T-helper 22 cell (primary cell): Measurements from ENCODE around the gene DLG2.

Source experiments
- DNase-seq: peaks from one replicate; pipeline ENCODE4 v3.0.0-alpha.2; 2020; ENCODE audit warnings: low read depth

Gene DLG2

GRCh38 chr11:83715927-83716535 is 1911.1 kb downstream of the DLG2 start:
- DNase-seq = no peak

GRCh38 chr11:83713708-83714107 is 1913.4 kb downstream of the DLG2 start:
- DNase-seq = no peak

DNA sequence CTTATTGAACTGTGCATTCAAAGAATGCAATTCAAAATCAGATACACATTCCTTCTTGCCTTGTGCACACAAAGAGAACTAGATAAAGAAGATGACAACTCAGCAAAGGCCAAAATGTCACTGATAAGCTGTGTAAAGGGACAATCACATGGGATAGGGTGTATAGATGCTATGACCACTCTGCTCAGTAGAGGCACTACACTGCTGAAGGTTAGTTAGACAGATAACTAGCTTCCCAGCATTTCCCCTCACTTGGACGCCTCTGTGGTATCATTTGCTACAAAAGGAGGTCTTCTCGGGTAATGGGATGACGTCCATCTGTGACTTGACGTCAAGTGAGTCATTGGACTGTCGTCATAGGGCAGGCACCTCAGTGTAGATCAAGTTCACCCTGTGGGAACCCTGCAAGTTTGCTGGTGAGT is 1916.0 kb downstream of the DLG2 start:
- no peak for DNase-seq

- no peak for DNase-seq
Observed at GRCh38 chr11:83709434-83709833, 1917.7 kb downstream of the DLG2 start.

DNA sequence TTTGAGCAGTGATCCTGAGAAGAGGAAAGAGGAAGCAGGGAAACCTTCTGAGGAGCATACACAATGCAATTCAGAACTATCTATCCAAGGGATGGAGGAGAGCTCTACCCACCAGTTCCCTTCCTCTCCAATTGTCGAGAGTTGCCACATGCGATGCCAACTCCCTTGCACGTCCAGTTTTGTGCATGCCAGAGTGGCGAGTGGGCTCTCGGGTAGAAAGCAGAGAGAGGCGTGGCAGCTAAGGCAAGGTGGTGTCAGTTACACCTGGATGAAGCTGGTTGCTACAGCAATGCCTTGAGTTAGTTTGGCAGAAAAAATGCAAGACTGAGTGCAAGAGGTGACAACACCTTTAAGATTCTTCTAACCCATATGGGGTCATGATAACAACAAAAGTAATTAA is 1920.6 kb downstream of the DLG2 start:
- DNase-seq = no peak

DNA sequence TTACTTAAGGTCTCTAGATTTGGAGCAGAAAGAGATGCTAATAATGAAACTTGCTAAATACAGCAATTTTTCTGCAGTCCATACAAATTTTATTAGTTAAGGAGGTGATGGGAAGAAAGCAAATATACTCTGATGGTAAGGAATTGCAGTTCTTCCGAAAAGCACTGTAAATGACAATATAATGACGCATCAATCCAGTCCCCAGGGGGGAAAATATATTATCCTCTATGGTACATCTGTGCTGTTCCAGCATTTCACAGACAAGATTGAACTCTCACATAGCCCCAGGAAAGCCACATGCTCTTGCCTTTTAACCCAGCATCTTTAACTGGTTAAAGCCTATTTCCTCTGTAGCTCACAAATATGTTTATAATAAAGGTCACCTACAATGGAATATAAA is 1924.3 kb downstream of the DLG2 start:
- DNase-seq = no peak

DNA sequence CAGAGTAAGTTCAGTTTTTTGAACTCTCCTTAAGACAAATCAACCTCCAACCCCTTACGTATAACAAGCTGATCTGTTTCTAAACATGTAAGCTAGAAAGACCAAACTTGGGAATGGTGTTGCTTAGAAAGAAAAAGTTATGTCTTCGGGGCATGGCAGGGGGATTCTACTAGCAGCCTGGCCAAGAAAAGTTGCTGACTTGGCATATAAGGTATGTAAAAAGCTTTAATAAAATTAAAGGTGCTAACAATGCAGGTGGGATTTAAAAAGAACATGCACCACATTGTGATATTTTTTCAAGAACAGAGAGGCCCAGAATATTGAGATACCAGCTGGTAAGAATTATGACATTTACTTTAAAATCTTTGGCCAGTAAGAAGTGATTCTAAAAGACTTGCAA is 1929.6 kb downstream of the DLG2 start:
- DNase-seq = no peak

DNA sequence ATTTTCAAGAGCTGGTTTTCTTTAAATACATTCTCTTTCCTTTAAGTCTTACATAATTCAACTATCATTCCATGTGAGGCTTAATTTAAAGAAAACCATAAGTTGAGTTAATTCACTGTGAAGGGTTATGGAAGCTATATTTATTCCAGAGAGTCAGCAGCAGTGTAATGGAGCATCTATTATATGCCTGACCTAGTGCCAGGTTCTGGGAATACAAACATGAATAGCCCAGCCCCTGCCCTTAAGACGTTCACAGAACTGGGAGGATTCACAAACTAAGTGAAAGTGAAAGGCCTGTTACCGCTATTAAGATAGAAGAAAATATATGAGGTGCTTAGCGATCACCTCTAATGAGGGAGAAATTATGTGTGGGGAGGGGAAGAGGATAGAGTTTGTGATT is 1932.1 kb downstream of the DLG2 start:
- DNase-seq = no peak

GRCh38 chr11:83694191-83694910 is 1932.8 kb downstream of the DLG2 start:
- DNase-seq = no peak

DNA sequence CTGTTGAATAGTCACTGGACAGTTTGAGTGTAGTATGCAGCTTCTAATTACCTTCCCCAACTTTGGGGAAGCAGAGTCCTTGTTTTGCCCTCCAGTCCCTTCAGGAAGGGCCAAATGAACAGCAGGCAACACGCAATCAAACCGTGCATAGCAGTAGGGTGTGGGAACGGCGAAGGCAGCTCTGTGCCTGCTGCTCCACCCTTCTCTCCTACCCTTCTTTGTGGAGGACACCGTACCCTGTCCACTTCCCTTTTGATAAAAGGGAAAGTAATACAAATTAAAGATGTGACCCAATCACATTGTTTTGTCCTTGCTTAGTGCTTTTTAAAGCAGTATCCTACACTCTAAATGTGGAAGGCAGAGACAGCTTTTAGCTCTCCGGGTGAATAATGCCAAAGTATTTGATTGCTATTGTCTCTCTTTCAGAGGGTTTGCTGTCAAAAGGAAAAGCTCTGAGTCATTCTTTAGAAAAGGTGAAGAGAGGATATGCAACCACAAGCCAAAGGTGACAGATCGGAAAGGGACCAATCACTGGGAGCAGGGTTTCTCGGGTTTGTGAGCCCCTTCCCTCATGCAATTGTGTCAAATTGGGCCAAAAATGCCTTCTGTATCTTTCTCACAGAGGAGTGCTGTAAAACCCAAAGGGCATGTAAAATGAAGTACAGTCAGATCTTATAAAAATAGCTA is 1933.7 kb downstream of the DLG2 start:
- no peak for DNase-seq

- no peak for DNase-seq
Observed at GRCh38 chr11:83692675-83693074, 1934.5 kb downstream of the DLG2 start.

DNA sequence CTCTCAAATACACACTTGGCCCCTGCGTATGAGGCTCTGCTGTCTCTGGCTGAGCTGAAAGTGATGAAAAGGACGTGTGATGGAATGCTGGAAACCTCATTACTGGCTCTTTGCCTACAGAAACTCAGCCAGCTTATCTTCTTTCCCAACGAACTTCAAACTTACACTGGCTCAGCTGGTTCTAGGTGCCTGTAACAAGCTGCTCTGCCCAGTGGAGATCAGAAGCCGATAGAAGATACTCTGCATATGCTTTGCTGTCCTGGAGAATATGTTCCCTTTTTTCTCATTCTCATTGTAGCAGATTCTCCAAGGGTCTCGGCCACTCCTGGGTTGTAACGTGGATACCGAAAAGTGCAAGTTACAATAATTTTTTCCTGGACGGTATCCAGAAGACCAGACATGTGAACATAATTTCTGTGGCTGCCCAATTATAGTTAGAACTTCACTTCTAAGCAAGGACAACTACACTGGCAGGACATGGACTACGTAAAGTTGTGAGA is 1935.6 kb downstream of the DLG2 start:
- no peak for DNase-seq

DNA sequence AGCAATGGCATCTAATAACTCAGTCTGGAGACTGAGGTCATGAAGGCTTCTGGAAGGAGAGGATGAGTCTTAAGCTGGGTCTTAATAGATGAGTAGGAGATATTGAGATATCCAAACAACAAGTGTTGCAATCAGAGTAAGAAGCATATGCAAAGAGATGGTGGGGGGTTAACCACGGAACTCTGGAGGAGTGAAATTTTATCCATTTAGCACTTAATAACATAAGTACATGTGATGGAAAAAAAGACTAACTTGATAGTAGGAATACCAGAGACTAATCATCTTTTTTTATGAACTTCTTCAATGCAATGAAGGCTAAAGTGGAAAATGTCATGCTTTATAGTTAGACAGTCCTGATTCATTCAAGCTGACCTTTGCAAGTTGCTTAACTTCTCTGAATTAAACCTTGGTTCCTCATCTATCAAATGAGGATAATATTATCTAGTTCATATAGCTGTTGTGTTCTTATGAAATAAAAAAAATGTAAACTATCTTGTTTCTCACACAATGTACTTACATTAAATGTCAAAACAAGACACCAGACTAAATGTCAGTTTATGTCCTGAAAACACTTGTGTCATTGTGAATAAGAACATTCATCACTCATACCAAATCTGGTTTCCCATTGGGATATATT is 1937.9 kb downstream of the DLG2 start:
- DNase-seq = no peak

DNA sequence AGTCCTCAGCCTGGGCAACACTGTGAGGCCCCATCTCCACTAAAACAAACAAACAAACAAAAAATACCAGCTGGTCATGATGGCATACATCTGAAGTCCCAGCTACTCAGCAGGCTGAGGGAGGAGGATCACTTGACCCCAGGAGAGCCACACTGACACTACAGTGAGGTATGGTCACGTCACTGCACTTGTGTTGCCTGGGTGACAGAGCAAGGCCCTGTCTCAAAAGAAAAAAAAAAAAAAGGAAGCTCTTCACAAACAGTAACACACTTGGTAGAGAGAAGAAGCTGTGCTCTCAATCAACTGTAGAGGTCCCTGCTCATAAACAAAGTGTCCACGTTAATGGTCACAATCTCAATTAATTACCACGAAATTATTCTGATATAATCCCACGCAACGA is 1939.4 kb downstream of the DLG2 start:
- no peak for DNase-seq

DNA sequence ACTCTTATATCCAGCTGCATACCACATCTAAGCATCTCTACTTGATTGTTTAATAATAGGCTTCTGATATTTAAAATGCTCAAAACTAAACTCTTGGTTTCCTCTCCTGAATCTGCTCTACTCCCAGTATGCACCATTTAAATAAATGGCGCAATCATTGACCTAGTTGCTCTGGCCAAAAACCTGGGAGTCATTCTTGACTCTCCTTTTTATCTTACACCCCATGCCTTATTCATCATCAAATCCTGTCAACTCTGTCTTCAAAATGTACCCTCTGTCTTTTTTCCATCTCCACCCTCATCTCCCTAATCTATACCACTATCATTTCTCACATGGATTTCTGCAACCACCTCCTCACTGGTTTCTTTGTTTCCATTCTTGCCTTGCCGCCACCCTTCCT is 1941.4 kb downstream of the DLG2 start:
- DNase-seq = no peak

- DNase-seq = no peak
Observed at GRCh38 chr11:83684071-83684470, 1943.1 kb downstream of the DLG2 start.

DNA sequence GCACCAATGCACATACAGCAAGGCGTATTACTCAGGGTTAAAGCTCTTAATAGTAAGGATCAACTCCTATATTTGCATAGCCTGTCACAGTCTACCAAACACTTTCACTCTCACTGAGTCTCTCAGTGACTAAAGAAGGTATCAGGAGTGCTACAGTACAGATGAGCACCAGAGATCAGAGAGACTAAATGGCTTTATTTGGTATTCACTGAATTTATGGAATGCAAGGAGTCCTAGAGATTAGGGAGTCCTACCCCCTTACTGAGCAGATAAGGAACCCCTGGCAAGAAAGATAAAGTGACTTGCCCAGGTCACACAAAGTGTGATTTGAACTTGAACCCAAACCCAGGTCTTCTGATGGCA is 1944.6 kb downstream of the DLG2 start:
- no peak for DNase-seq

DNA sequence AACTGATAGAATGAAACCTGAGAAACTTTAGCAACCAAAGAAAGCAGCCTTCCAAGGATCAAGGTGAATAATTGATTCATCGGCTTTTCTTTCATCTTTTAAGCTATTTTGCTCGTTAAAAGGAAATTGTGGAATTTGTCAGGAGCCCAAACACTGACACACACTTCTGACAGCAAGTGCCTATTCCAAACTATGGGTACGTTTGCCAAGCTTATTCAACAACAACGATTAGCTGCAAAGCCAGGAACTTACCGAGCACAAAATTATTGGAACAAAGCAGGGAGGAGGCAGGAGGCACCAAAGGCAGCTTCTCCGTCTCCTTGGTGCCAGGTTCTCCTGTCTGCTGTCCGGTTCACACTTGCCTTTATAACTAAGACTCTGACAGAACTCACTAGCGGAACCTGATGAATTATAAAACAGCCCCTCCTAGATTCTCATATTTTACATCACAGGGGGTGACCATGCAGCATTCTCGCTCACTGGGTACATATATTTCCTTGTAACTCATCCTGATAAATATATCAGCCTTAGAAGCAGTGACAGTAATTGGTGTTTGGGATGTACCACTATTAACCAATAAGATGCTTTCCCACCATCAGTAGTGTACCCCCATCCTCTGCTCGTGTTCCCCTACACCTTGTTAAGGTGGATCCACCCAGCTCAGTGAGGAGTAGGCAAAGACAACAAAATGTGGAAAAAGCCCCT is 1945.1 kb downstream of the DLG2 start:
- DNase-seq = no peak

- DNase-seq = no peak
Observed at GRCh38 chr11:83681031-83681781, 1945.9 kb downstream of the DLG2 start.

- DNase-seq = no peak
Observed at GRCh38 chr11:83680321-83680720, 1946.8 kb downstream of the DLG2 start.

DNA sequence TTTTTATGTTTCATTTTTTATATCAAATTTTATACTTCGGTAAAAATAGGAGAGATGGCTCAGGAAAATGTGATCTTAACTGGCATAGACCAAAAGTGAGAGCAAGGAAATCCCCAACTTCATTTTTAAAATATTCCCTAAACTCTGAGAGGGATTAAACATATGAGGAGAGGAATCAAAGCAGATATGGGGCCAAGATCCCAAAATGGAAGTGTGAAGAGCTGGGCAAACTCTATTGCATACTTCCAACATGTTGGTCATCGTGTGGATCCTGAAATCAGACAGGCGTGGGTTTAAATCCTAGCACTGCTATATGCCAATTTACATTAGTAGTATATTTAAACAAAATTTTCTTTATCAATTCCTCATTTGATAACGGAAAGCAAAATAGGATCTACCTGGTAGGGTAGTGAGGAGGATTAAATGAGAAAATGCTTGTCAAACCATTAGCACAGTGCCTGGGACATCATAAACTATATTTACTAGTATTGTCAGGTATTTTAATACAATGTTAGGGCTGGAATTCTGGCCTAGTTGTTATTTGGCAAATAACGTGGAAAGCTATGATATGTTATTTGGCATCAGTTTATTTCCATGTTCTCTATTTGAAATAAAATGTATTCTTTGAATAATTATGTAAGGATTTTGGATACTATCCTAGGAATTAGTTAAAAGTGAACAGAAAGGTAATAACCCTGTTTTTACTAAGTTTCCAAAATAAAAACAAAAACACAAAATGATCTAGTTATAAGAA is 1948.1 kb downstream of the DLG2 start:
- DNase-seq = no peak
